GM19328 (cell line): ENCODE measurements around the gene RMC1.
"Not testable (repeated sequence)": the region's sequence is repeated elsewhere in the genome, so short reads cannot be mapped to it uniquely, and the experiment has no call there.

Experiments used
- ATAC-seq: cut with Tn5 transposase; IDR thresholded peaks from one replicate; pipeline ENCODE4 v1.9.1; 2021; ENCODE audit warnings: mild to moderate bottlenecking, moderate library complexity; ENCODE audit not compliant: unreplicated experiment

Gene RMC1

DNA sequence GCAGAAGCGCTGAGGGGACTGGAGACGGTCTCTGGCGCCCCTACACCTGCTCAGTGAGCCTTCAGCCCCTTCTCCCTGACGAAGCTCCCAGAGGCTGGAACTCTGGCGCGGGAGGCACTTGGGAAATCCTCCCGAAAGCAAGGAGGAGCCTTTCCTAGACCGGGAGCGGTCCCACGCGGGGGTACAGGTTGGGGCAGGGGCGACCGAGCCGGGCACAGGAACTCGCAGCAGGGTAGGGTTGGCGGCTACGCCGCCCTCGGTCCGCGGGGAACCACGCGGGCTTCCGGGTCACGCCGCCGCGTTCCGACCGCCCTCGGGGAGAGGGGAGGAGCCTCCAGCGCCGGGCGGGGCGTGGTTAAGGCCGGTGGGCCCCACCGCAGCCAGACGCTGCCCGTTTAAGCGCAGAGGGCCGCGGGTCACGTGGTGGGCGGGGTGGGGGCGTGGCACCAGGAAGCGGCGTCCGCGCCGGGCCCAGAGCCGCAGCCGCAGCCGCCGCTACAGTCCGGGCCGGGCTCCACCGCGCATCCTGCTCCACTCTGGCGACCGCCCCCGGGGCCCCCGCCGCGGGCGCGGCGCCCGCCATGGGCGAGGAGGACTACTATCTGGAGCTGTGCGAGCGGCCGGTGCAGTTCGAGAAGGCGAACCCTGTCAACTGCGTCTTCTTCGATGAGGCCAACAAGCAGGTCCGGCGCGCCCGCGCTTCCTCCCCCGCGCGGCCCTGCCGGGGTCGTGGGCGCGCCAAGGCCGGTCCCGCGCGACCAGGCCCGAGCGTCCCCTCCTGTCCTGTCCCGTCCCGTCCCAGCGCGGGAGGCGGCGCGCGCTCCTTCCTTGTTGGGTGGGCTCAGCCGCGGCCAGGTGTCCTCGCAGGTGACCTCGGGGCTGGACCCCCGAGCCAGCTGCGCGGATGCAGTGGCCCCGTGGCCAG, at the start of gene RMC1:
RMC1 (plus strand) TSS at position 474 of the 925 bp plus-strand sequence; CDS start at position 582, 108 bp downstream.
- peak; percentile 76 for ATAC-seq

GRCh38 chr18:23453680-23454058, 49.6 kb upstream of the RMC1 start:
- ATAC-seq = no peak

DNA sequence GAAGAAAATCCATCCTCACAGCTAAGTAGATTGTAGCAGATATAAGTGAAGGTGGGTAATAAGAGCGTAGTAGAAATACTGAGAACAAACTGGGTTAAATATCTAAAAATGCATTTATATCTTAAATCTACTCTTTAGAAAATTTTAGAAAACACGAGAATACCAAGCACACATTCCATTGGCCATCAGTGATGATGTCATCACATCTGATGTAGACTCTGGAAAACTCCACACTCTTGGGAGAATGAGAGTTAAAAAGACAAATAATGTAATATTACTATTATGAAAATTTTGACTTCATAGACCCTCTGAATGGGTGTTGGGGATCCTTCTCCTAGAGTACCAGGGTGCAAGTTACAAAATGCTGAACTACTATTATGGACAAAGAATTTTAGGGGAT, 46.5 kb upstream of the RMC1 start:
- no peak for ATAC-seq

DNA sequence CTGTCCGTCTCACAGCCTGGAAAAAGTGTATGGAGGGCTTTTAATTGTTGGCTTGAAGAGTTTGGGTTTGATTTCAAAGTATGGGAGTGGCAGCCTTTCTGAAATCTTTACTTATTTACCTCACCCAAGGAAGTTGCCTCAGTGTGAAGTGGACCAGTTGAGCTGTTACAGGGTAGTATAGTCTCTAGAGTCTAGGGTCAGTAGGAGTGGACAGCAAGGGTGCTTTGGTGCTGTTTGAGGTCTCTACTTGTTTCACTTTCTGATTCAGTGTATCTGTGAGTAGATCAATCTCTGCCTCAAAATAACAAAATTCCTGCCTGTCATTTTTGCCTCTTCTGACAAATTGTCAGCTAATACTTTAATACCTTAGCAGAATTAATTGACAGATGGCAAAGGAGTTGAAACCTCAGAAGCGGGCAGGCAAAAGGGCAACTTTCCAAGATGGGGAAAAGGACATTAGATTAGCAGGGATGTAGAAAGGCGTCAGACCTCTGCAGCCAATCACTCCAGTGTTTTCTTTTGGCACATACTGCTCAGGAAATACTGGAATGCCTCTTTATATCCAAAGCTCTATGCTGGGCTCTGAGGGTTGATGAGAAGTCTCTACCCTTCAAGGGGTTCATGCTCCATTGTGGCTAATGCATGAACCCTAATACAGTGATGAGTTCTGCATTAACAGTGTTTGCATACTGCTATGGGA, 44.3 kb upstream of the RMC1 start:
- no peak for ATAC-seq

DNA sequence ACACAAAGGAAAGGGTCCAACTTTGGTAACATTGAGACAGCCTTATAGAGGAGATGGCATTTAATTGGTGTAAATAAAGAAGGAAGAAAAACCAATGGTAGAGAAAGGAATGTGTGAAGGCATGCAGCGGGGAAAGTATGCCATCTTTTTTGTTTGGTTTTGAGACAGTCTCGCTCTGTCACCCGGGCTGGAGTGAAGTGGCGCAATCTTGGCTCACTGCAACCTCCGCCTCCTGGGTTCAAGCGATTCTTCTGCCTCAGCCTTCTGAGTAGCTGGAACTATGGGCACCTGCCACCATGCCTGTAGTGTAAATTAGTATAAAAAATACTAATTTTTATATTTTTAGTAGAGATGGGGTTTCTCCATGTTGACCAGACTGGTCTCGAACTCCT, 43.8 kb upstream of the RMC1 start:
- no peak for ATAC-seq

GRCh38 chr18:23460285-23461273, 42.7 kb upstream of the RMC1 start:
- no peak for ATAC-seq

DNA sequence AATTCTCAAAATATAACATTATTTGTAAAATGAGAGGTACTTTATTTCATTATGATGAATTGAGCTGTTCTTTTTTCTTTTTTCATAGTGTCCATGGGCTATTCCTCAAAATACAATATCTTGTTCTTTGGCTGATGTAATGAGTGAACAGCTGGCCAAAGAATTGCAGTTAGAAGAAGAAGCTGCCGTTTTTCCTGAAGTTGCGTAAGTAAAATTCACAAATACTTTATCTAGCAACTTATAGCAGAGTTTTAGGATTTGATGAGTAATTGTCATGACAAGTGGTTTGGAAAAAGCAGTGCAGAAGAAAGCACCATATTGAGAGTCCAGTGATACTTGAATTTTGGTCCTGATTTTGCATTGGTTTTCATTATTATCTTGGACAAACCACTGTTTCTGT, 40.4 kb upstream of the RMC1 start:
- ATAC-seq = no peak

GRCh38 chr18:23468753-23469459, 34.4 kb upstream of the RMC1 start:
- ATAC-seq = no peak

DNA sequence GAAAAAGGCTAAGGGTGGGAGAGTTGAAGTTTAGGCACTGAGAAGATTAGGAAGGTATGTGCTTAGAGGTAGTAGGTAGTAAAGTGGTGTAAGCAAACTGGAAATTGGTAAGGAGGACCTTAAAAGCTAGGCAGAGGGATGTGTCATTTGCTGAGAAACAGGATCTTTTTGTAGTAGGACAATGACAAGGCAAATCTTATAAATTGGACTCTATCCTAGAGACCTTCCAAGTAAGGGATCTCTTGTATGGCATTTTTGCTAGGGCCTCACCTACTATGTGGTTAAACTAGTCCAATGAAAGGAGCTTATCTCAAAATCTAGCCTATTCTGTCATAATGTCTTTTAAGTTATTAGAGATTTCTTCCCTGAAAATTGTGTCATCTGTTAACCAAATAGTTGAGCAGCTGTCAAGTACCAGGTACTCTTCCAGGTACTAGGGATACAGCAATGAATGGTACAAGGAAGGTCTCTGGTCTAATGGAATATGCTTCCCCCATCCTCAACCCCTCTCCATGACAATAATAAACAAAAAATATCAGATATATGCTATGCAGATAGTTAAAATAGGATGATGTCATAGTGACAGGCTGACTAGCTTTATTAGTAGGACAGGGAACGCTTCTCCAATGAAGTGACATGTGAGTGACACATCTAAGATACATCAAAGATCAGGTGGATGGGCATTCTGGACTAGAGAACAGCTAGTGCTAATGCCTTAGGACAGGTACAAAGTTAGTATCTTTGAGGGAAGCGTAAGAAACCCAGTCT, 32.5 kb upstream of the RMC1 start:
- no peak for ATAC-seq

DNA sequence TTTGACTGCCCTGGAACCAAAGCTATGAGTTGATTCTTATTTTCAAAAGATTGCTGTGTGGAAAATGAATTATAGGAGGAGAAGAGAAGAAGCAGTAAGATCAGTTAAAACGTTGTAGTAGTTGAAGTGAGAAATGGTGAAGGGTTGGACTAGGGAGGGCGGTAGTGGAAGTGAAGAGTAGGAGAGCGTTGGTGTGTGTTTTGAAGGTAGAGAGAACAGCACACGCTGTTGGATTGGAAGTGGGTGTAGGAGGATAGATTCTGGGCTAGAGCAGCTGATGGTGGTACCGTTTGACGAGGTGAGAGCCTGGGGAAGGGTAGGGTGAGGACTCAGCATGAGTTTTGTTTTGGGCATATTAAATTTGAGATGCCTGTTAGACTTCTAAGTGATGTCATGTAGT, 31.8 kb upstream of the RMC1 start:
- no peak for ATAC-seq

- ATAC-seq = no peak
Measured at GRCh38 chr18:23479829-23480505, 23.3 kb upstream of the RMC1 start.

GRCh38 chr18:23484561-23485182, 18.6 kb upstream of the RMC1 start:
- ATAC-seq = no peak

GRCh38 chr18:23485386-23485785, 17.9 kb upstream of the RMC1 start:
- no peak for ATAC-seq

DNA sequence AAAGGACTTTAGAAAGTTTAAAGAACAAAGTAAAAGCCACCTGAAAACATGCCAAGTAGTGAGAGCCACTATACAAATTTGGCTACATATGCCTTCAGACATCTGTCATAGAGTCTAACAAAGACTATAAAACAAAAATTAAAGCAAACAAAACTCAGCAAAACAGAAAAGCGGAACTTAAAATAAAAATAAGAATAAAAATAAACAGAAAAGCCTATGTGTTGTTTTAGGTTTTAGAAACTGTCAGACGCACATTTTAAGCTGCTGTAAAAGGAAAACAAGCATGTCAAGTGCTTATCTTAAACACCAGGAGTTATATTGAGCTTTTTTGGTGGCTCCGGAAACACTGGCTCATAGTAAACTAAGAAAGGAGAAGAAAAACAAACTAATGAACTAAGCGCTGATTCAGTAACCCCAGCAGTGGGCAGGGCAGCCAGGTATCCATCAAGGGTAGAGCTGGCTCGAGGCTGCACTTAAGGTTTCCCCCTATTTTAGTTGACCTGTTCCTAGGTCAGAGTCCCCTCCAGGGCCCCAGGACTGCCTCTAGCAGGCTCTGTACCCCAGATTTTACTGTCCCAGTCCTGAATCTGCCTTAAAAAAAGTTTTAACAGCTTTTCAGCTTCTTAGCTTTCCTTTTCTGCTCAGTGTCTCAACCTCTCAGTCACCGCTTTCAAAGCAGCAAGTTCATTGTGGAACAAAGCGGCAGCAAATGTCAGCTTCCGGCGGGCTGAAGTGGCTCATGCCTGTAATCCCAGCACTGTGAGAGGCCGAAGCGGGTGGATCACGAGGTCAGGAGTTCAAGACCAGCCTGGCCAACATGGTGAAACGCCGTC, 15.4 kb upstream of the RMC1 start:
- ATAC-seq = no peak

- ATAC-seq = not testable (repeated sequence)
Measured at GRCh38 chr18:23489586-23489985, 13.7 kb upstream of the RMC1 start.

DNA sequence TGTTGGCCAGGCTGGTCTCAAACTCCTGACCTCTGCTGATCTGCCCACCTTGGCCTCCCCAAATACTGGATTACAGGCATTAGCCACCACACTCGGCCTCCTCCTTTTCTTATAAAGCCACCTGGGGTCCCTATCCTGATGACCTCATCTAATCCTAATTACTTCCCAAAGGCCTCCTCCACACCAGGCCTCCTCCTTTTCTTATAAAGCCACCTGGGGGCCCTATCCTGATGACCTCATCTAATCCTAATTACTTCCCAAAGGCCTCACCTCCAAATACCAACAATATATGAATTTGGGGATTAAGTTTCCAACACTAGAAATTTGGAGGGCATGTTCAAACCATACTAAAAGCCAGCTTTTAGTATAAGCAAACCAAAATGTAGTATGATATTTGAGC, 9.7 kb upstream of the RMC1 start:
- ATAC-seq = no peak

GRCh38 chr18:23494992-23495391, 8.3 kb upstream of the RMC1 start:
- no peak for ATAC-seq
